ENCODE results near the gene SOCS3.
A peak's percentile ranks its signal among the peaks of the same experiment; 100 is the strongest.
"Not testable (repeated sequence)": the region's sequence is repeated elsewhere in the genome, so short reads cannot be mapped to it uniquely, and the experiment has no call there.

Gene SOCS3

DNA sequence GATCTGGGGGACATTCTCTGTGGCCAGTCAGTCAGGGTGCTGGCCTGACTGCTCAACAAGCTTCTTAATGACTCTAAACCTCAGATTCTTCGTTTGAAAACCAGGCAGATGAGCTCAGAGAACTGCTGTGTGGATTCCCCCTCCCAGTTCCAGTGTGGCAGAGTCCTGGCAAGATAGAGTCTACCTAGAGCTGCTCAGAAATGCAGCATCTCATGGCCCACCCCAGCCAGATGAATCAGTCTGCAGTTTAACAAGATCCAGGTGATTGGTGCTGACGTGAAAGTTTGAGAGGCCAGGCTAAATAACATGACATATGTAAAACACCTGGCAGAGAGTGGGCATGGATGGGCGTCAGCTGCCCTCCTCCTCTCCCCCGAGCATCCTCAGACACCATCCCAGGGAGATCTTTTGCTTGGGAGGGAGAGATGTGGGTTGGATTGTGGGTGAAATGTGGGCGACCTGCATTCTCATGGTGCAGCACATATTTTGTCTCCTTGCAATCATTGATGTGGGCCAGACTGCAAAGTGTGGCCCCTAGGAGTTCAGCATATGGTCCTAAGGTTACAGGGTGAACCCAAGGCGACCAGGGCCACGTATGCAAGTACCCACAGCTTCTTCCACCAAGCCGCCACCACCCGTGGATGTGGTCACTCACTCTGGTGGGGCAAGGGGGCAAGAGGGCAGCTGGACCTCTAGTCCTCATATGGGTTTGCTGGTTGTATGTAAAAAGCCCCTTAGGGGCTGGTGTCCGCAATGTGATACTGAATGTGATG is 19.5 kb downstream of the SOCS3 start:
- Mint-ChIP-seq H3K4me3 (peak overlapping the region; percentile 71), H3K27ac (ENCODE audit: low read depth) (no peak overlapping the region), H3K36me3 (ENCODE audit: insufficient read depth) (peaks cover 8% of the 10 kb centered on the region), H3K27me3 (no peaks in the 10 kb centered on the region), H3K9me3 (no peaks in the 10 kb centered on the region), H3K4me1 (peaks cover 49% of the 10 kb centered on the region)
- DNase-seq (ENCODE audit: low spot score in 2 of 2) (no peak), ATAC-seq (replicated peaks; ENCODE audit: extremely low read depth, poor library complexity, severe bottlenecking) (no peak)

DNA sequence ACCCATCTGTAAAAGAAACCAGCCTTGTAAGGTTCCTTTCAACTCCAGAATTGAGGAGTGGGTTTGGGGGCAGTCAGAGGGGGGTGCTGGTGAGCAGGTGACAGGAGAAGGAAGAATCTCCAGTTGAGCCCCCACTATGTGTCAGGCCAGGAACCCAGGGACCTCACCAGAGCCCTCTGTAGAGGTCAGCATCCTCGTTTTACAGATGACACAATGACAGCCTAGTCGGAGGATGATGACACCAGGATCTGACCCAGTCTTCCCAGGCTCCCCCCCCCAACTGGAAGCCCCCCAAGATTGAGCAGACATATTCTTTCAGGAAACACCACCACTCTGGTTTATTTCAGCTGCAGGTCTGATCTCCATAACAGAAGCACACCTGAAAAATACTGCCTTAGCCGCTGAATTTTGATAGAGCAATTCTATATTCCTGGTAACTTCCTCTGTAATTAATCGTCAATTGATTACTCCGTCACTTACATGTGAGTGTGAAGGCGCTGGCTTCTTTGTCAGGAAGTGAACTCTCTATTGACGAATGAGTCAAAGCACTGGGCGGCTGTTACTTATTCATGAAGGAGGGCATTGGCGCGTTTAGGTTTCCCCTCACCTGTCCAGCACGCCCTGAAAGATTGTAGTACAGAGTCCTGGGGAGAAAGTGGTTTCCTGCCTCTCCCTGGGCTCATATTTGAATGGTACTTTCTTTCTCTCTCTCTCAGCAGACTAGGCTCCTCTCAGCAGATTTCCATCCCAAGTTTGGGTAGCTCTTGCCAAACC is 21.2 kb downstream of the SOCS3 start:
- H3K4me3 Mint-ChIP-seq = no peak overlapping the region
- no peak for ATAC-seq (replicated peaks; ENCODE audit: extremely low read depth, poor library complexity, severe bottlenecking)
- H3K4me1 Mint-ChIP-seq = peaks cover 34% of the 10 kb centered on the region
- no peak for DNase-seq (ENCODE audit: low spot score in 2 of 2)
- H3K36me3 Mint-ChIP-seq (ENCODE audit: insufficient read depth) = peaks cover 6% of the 10 kb centered on the region
- H3K27ac Mint-ChIP-seq (ENCODE audit: low read depth) = peak overlapping the region; percentile 72
- no peaks in the 10 kb centered on the region for H3K27me3 Mint-ChIP-seq
- H3K9me3 Mint-ChIP-seq = no peaks in the 10 kb centered on the region

DNA sequence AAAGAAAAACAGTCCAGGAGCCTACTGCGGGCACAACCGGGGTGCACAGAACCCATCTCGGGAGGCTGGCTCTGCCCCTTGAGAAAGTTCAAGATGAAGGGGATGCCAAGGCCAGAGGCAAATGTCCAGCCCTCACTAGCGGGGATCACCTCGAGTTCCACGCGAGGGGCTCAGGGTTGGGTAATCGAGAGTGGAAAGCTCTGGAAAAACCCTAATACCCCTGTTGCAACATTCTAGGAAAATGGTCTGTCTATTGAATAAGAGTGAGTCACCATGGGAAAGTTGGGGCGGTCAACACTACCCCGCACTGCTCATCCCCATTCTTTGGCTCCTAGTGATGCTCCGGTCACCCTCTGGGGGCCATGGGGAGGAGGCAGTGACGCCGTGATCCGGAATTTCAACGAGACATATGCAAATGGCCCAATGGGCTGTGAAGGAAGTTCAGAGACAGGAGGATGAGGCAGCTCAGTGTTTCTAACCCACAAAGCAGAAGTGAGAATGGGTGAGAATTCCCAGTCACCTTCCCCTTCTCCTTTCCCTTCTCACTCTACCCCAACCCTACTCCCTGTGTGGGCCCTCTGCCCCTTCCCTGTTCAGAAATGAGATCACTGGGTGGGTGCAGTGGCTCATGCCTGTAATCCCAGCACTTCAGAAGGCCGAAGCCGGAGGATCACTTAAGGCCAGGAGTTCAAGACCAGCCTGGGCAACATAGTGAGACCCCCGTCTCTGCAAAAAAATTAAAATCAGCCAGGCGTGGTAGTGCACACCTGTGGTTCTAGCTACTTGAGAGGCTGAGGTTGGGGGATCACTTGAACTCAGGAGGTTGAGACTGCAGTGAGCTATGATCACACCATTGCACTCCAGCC is 22.4 kb downstream of the SOCS3 start:
- no peaks in the 10 kb centered on the region for H3K27me3 Mint-ChIP-seq
- DNase-seq (ENCODE audit: low spot score in 2 of 2) (no peak), ATAC-seq (replicated peaks; ENCODE audit: extremely low read depth, poor library complexity, severe bottlenecking) (no peak)
- peaks cover 30% of the 10 kb centered on the region for H3K4me1 Mint-ChIP-seq
- no peaks in the 10 kb centered on the region for H3K9me3 Mint-ChIP-seq
- H3K36me3 Mint-ChIP-seq (ENCODE audit: insufficient read depth) = peaks cover 1% of the 10 kb centered on the region
- H3K4me3 Mint-ChIP-seq = no peak overlapping the region
- peak overlapping the region; percentile 38 for H3K27ac Mint-ChIP-seq (ENCODE audit: low read depth)

- H3K4me1 Mint-ChIP-seq = peaks cover 32% of the 10 kb centered on the region
- no peaks in the 10 kb centered on the region for H3K36me3 Mint-ChIP-seq (ENCODE audit: insufficient read depth)
- H3K4me3 Mint-ChIP-seq = no peak overlapping the region
- H3K27ac Mint-ChIP-seq (ENCODE audit: low read depth) = no peak overlapping the region
- no peaks in the 10 kb centered on the region for H3K9me3 Mint-ChIP-seq
- DNase-seq (ENCODE audit: low spot score in 2 of 2) = no peak
- no peak for ATAC-seq (replicated peaks; ENCODE audit: extremely low read depth, poor library complexity, severe bottlenecking)
- no peaks in the 10 kb centered on the region for H3K27me3 Mint-ChIP-seq
Observed at GRCh38 chr17:78335209-78335608, 24.7 kb downstream of the SOCS3 start.

DNA sequence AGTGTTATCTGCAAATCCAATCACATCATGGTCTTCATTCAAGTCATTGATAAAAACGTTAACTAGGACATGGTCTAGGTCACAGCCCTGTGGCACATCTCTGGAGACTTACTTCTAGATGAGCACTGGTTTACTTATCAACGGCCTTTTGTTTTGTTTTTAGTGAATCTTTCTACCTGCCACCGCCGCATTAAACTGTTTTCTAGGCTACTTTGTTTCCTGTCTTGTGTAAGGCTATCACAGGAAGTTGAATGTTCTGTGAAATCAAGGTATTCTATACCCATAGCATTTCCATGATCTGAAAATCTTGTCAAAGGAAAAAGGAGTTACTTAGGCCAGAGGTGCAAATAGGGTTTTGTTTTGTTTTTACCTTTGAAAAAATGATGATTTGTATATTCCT is 26.9 kb downstream of the SOCS3 start:
- H3K27ac Mint-ChIP-seq (ENCODE audit: low read depth) = peak overlapping the region; percentile 92
- no peaks in the 10 kb centered on the region for H3K27me3 Mint-ChIP-seq
- no peaks in the 10 kb centered on the region for H3K36me3 Mint-ChIP-seq (ENCODE audit: insufficient read depth)
- ATAC-seq (replicated peaks; ENCODE audit: extremely low read depth, poor library complexity, severe bottlenecking) (no peak), DNase-seq (ENCODE audit: low spot score in 2 of 2) (no peak)
- peaks cover 27% of the 10 kb centered on the region for H3K4me1 Mint-ChIP-seq
- no peaks in the 10 kb centered on the region for H3K9me3 Mint-ChIP-seq
- peak overlapping the region; percentile 46 for H3K4me3 Mint-ChIP-seq

DNA sequence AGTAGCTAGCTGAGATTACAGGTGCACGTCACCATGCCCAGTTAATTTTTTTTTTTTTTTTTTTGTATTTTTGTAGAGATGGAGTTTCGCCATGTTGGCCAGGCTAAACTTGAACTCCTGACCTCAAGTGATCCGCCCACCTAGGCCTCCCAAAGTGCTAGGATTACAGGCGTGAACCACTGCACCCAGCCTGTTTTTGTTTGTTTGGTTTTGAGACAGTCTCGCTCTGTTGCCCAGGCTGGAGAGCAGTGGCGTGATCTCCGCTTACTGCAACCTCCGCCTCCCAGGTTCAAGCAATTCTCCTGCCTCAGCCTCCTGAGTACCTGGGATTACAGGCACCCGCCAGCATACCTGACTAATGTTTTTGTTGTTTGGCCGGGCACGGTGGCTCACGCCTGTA is 28.5 kb downstream of the SOCS3 start:
- not testable (repeated sequence) for DNase-seq (ENCODE audit: low spot score in 2 of 2); H3K9me3 Mint-ChIP-seq; H3K27ac Mint-ChIP-seq (ENCODE audit: low read depth); H3K27me3 Mint-ChIP-seq; H3K4me3 Mint-ChIP-seq; ATAC-seq (replicated peaks; ENCODE audit: extremely low read depth, poor library complexity, severe bottlenecking); H3K36me3 Mint-ChIP-seq (ENCODE audit: insufficient read depth)
- H3K4me1 Mint-ChIP-seq = peaks cover 27% of the 10 kb centered on the region

DNA sequence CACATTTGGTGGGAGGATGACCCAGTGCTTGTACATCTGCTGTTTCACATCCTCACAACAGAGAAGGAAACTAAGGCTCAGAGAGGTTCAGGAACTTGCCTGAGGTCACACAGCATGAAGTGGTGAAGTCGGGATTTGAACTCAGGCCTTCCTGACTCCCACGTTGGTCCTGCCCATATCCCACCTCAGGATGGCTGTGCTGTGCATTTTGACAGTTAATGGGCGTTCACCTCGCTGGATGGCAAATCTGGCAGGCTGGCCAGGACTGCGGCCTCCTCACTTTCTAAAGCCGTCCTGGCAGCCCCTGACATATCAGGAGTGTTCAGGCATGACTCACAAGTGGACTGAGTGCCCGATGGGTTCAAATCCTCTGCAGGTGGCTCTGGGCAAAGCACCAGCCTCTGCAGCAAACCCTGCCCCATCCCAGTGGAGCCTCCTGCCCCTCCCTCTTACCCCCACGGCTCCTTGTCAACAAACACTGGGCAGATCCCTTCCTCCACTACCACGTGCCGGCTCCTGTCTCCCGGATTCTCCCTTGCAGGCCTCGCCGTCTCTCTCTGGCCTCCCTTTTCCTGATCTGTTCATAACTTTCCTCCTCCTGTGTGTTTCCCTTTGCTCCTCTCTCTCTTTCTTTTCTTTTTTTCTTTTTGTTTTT is 29.2 kb downstream of the SOCS3 start:
- no peaks in the 10 kb centered on the region for H3K9me3 Mint-ChIP-seq
- H3K27me3 Mint-ChIP-seq = no peaks in the 10 kb centered on the region
- peaks cover 27% of the 10 kb centered on the region for H3K4me1 Mint-ChIP-seq
- DNase-seq (ENCODE audit: low spot score in 2 of 2) (no peak), ATAC-seq (replicated peaks; ENCODE audit: extremely low read depth, poor library complexity, severe bottlenecking) (no peak)
- no peak overlapping the region for H3K4me3 Mint-ChIP-seq
- H3K27ac Mint-ChIP-seq (ENCODE audit: low read depth) = no peak overlapping the region
- no peaks in the 10 kb centered on the region for H3K36me3 Mint-ChIP-seq (ENCODE audit: insufficient read depth)

DNA sequence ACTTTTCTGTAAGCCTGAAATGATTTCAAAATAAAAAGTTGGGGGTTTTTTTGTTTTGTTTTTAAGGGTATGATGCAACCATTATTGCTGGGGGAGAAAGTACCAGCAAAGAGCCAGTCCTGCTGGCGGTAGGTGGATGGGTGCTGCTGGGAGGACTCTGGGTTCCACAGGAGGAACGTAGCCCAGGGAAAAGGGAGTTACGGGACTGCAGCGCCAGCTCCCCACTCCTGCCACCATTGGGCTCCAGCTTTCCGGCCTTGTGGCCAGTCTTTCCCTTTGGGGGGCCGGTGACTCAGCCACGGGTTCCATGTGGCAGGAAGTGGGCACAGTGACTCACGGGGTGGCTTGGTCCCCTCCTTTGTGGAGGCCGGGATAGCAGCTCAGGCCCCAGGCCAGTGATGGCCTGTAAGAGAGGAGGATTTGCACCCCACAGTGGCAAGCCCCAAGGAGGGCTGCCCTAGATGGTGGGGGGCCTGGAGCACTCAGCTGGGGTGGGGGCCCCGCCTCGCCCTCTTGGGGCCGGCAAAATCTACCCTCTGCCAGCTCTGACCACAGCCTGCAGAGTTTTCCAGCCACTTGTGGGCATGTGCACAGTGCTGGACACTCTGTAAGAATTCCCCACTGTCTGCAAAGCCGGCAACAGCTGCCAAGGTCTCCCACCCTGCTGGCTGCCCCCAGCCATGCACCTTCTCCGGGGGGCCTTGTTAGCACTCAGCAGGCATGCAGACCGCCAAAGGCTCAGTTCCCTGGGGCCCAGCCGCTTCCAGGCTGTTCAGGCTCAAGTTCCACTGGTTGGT is 30.4 kb downstream of the SOCS3 start:
- H3K36me3 Mint-ChIP-seq (ENCODE audit: insufficient read depth) = no peaks in the 10 kb centered on the region
- H3K27me3 Mint-ChIP-seq = no peaks in the 10 kb centered on the region
- H3K4me1 Mint-ChIP-seq = peaks cover 32% of the 10 kb centered on the region
- no peaks in the 10 kb centered on the region for H3K9me3 Mint-ChIP-seq
- DNase-seq (ENCODE audit: low spot score in 2 of 2) = no peak
- H3K27ac Mint-ChIP-seq (ENCODE audit: low read depth) = peak overlapping the region; percentile 46
- ATAC-seq (replicated peaks; ENCODE audit: extremely low read depth, poor library complexity, severe bottlenecking) = no peak
- no peak overlapping the region for H3K4me3 Mint-ChIP-seq

- H3K9me3 Mint-ChIP-seq = no peaks in the 10 kb centered on the region
- H3K27ac Mint-ChIP-seq (ENCODE audit: low read depth) = no peak overlapping the region
- H3K4me3 Mint-ChIP-seq = no peak overlapping the region
- no peaks in the 10 kb centered on the region for H3K36me3 Mint-ChIP-seq (ENCODE audit: insufficient read depth)
- H3K27me3 Mint-ChIP-seq = no peaks in the 10 kb centered on the region
- no peak for ATAC-seq (replicated peaks; ENCODE audit: extremely low read depth, poor library complexity, severe bottlenecking)
- DNase-seq (ENCODE audit: low spot score in 2 of 2) = no peak
- peaks cover 30% of the 10 kb centered on the region for H3K4me1 Mint-ChIP-seq
Observed at GRCh38 chr17:78327880-78328279, 32.0 kb downstream of the SOCS3 start.

- Mint-ChIP-seq H3K4me1 (peaks cover 15% of the 10 kb centered on the region), H3K36me3 (ENCODE audit: insufficient read depth) (no peaks in the 10 kb centered on the region), H3K27ac (ENCODE audit: low read depth) (no peak overlapping the region), H3K27me3 (no peaks in the 10 kb centered on the region), H3K9me3 (no peaks in the 10 kb centered on the region), H3K4me3 (no peak overlapping the region)
- ATAC-seq (replicated peaks; ENCODE audit: extremely low read depth, poor library complexity, severe bottlenecking) (no peak), DNase-seq (ENCODE audit: low spot score in 2 of 2) (no peak)
Observed at GRCh38 chr17:78325076-78325687, 34.7 kb downstream of the SOCS3 start.

GRCh38 chr17:78324391-78325075 is 35.3 kb downstream of the SOCS3 start:
- Mint-ChIP-seq H3K4me1 (peaks cover 15% of the 10 kb centered on the region), H3K4me3 (no peak overlapping the region), H3K27ac (ENCODE audit: low read depth) (no peak overlapping the region), H3K36me3 (ENCODE audit: insufficient read depth) (no peaks in the 10 kb centered on the region), H3K27me3 (no peaks in the 10 kb centered on the region), H3K9me3 (no peaks in the 10 kb centered on the region)
- DNase-seq (ENCODE audit: low spot score in 2 of 2) (no peak), ATAC-seq (replicated peaks; ENCODE audit: extremely low read depth, poor library complexity, severe bottlenecking) (no peak)

Data from central memory CD8-positive, alpha-beta T cell (primary cell).